Ammon's horn (tissue), 1 donor: ENCODE measurements around the gene SLC25A22.
A peak's percentile ranks its signal among the peaks of the same experiment; 100 is the strongest.

Experiments used
- DNase-seq: peaks from one replicate; pipeline ENCODE4 v3.0.0-alpha.2; 2016; ENCODE audit warnings: low spot score

The SLC25A22 gene

DNA sequence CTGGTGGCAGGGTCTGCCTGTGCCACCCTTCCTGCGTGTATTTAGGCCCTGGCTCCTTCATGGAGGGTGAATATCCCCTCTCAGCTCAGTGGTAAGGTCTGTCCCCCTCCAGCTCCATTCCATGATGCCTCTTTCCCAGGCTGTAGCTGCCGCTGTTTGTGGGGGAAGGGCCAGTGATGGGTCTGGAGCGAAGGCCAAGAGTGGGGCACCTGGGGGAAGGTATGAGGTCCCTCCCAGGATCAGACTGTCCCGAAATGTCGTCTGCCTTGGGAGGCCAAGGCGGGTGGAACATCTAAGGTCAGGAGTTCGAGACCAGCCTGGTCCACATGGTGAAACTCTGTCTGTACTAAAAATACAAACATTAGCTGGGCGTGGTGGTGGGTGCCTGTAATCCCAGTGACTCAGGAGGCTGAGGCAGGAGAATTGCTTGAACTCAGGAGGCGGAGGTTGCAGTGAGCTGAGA lies 35.8 kb upstream of the SLC25A22 start:
- no peak for DNase-seq

DNA sequence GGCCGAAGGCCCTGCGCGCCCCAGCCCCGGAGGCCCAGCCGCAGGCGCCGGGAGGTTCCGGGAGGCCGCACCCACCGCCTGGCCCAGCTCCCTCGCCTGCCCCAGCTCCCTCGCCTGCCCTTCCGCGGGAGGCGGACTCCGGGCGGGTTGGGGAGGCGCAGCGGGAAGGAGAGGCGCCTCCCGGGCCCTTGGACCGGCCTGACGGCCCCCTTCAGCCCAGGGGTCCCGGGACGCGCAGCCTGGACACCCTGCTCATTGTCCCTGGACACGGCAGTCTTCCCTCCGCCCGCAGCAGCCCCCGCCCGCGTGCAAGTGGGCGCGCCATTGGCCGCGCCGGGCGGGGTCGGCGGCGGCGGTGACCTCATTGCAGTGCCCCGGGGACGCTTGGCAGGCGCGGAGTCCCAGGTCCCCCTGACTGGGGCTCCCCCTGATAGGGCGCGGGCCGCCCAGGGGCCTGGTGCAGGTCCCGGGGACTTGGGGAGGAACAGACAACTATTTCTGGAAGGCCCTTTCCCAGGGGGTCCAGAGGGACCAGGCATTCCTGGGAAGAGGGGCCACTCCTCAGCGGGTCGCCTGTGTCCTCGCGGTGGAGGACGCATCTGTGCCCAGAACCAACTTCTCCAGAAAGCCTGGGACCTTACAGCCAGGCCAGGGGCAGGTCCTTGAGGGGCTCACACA lies 35.2 kb upstream of the SLC25A22 start:
- DNase-seq, result no peak

DNA sequence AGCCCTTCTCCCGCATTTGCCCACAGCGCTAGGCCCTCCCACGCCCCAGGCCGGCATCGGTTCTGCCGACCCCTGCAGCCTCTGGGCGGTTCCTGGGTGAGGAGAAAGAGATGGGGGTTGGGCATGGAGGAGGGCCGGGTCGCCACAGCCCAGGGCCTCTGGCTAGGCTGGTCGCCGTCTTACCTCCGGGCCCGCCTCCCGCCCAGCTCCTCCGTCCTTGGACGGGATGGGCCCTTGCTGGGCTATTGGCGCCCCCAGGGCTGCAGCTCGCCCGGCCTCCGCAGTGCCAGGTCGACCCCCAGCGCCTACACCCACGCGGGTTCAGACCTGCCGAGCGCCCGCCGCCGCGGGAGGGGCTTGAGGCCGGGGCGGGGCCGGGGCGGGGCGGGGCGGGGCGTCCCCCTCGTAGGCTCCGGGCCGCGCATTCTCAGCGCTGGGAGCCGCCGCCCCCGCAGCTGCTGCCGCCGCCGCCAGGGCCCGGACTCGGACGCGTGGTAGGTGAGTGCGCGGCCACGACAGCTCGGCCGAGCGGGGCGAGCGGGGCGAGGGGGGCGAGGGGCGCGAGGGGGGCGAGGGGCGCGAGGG lies 34.5 kb upstream of the SLC25A22 start, which contains the start of gene CD151:
TSS of gene CD151 (plus strand) at position 424 of the 585 bp plus-strand sequence. CDS start 3,118 bp downstream, outside the sequence.
- no peak for DNase-seq

DNA sequence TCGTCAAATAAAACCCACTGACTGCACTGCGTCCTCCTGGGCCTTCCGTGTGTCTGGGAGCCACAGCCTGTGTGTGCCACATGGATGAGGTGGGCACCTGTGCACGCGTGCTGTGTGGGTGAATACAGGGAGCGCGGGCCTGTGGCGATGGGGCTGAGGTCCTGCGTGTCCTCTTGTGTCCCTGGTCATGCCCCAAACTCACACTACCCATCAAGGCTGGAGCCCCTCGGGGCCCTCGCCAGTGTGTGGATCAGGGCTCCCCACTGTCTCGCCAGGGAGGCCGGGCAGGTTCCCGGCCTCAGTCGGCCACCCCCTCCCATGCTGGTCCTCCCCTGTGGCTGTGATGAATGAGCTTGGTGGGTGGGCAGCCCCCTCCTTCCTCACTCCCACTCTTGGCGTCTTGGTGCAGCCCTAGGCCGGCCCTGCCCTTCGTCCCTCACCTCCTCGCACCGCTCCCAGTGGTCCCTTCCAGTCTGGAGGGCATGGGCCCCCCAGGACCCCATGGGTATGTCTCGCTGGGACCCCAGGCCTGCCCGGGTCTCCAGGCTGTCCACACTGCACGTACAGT lies 34.0 kb upstream of the SLC25A22 start:
- DNase-seq, result no peak

DNA sequence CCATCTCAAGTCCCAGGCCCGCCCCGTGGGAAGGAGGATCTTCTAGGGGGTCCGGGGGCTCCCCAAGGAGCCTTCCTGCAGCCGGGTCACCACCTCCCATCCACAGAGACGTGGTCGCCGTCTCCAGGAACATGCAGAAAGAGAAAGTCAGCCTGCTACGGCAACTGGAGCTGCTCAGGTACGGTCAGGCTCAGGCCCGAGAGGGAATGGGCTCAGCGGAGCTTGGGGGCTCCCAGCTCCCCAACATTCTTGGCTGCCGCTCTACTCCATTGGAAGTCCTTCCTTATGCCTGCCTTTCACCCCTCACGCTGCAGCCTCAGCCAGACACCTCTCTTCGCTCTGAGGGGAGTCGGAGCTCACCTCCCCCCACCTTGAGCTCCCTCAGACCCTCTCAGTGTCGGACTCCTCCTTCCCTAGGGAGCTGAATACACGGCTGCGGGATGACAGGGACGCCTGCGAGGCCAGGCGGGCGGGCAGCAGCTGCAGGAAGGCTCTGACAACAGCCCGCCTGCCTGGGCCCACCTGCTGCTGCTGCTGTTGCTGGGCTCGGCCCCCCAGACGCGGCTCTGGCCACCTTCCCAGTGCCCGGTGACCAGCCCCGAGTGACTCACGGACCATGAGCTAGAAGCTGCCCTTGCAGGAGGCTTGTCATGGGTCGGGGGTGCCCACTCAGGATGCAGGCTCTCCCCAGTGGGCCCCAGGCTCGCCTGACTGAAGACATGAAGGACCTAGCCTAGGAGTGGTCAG lies 33.2 kb upstream of the SLC25A22 start:
- no peak for DNase-seq

DNA sequence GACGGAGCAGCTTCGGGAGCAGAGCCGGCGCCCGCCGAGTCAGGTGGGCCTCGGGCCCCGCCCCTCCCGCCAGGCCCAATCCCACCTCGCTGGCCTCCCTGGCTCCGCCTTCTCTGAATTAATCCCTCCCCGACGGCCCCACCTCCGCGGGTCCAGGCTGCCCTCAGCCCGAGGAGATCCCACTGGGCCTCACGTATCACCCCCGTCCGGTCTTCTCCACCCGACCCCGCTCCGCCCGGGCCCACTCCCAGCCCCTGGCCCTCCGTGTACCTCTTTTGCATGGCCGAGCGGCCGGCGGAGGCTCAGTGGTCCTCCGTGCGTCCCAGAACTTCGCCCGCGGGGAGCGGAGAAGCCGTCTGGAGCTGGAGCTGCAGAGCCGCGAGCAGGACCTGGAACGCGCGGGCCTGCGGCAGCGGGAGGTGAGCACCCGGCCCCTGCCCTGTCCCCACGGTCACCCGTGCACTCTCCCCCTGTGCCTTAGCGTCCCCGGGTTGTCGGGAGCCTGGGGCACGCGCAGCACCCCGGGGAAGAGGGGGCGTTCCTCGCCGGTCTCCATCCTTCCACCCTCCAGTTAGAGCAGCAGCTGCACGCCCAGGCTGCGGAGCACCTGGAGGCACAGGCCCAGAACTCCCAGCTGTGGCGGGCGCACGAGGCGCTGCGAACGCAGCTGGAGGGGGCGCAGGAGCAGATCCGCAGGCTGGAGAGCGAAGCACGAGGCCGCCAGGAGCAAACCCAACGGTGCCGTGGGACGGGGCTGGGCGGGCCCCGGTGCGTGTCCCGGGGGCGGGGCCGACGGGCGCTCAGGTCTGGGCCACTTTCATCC lies 32.4 kb upstream of the SLC25A22 start:
- no peak for DNase-seq

DNA sequence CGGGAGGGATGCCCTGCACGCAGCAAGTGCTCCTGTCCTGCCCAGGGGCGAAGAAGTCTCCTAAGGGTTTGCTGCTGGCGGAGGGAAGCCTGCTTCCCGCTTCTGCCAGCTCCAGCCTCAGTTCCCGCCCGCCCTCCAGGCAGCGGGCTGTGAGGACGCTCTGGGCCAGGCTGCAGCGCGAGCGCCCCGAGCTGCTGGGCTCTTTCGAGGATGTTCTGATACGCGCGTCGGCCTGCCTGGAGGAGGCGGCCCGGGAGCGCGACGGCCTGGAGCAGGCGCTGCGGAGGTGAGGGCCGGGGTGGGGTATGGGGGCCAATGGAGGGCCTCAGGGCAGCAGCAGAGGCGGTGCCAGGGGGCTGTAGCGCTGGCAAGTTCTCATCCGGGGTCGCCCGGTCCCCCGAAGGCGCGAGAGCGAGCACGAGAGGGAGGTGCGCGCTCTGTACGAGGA lies 31.8 kb upstream of the SLC25A22 start:
- no peak for DNase-seq

DNA sequence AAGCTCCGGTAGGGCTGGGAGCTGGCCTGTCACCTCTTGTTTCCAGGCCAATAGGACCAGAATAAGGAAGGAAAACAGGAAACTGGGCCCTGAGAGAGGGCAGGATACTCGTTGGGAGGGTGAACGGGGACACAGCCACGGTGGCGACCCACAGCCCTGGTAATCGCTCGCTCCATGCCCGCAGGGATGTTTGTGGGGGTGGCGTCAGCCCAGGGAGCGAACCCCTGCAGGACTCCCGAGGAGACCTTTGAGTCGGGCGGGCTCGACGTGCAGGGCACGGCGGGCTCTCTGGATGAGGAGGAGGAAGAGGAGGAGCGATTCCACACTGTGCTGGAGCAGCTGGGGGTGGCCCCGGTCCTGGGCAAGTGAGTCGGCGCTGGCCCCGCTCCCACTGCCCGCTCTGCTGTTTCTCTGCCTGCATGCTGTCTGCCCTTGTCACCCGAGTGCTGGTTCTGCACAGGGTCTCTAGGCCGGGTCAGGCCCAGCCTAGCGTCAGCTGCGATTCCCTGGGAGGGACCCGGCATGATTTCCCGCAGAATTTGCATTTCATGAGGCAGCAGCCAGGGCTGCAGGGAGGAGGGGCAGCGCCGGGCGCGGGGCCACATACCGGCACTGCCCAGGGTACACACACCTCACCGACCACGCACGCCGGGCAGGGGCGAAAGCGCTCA lies 31.2 kb upstream of the SLC25A22 start:
- DNase-seq, result no peak

DNA sequence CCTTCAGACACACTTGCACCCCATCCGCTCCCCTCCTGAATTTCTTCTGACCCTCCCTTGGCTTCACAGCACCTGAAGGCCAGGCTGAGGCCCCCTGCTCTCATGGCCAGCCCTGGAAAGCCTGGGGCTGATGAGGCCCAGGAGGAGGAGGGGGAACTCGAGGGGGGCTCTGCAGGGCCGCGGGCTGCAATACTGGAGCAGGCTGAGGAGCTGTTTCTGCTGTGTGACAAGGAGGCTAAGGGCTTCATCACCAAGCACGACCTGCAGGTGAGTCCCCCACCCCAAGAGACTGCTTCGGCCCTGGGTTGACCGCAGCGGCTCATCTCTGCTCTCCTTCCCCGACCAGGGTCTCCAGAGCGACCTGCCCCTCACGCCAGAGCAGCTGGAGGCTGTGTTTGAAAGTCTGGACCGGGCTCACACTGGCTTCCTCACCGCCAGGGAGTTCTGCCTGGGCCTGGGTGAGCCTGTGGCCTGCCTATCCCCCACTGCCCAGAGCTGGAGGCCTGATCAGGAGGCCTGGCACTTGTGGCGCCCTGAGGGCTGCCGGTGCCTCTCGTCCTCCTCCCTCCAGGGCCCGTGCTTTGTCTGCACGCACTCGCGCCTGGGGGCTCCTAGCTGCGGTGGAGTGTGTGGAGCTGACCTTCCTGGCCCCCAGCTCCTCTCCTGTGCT lies 30.6 kb upstream of the SLC25A22 start:
- DNase-seq, result no peak

DNA sequence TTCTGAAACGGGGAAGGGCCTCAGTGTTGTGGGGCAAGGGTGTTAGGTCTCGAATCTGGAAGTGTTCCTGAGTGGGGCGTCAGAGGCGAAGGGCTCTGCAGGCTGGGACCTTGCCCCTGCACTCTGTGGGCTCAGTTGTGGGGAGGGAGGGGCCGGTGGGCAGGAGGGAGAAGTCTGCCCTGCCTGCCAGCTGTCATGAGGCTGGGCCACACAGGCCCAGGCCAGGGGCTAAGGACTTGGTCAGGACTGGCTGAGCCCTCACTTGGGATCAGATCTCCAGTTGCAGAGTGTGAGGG lies 29.8 kb upstream of the SLC25A22 start, which contains the start of gene CRACR2B:
TSS of gene CRACR2B (plus strand) at position 23 of the 296 bp plus-strand sequence. CDS start 689 bp downstream, outside the sequence.
- no peak for DNase-seq

DNA sequence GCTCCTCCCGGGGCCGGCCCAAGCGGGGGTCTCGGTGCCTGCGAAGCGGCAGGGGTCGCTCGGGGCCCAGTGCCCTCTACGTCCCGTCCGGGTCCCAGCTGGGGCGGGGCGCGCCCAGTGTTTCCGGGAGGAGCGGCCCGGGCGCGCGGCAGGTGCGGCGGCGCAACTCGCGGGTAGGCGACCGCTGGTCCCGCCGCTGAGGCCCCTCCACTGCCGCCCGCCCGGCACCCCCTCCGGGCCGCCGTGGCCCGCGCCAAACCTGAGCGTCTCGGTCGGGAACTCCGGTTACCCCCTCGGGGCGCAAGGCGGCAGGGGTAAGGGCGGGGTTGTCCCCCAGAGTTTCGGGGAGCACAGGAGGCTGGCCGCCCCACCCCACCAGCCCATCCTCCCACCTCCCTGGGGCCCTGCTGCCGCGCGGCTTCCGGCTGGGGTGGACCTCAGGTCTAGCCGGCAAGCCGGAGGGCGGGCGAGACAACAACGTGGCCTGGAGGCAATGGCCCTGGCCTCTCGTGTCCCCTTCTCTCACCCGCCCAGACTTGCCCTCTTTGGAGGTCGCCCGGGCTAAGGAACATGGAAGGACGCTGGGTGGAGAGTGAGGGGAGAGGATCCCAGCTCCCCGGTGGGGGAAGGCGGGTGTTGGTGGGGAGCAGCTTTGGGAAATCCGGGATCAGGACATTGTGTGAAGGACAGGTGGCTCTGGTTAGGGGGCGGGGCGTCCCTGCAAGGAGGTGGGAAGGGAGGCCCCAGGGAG lies 29.2 kb upstream of the SLC25A22 start:
- no peak for DNase-seq

DNA sequence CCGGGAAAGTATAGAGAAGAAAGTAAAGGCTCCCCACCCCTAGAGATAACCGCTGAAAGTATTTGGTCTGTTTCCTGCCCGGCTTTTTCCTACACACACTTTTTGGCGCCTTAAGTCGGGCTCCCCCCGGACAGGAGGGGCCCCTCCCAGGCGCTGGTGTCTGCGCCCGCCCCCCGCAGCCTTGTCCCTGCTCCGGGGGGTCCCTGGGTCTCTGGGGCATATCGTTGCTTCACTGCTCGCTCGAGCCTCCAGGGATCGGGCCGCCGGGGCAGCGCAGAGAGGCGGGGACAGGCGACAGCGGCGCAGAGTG lies 28.7 kb upstream of the SLC25A22 start:
- no peak for DNase-seq

DNA sequence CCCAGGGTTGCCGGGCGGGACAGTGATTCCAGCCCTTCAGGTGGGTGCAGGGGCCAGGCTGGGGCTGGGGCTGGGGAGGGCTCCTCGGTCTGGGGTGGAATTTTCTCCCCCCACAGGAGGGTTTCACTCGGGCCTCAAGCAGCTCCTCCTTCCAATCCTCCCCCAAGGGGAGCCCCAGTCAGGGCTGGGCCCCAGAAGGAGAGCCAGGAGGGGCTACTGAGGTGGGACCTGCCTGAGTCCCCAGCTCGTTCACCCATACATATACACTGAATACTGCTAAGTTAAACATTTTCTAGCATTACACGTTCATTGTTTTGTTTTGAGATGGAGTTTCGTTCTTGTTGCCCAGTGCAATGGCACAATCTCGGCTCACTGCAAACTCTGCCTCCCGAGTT lies 28.1 kb upstream of the SLC25A22 start:
- no peak for DNase-seq

DNA sequence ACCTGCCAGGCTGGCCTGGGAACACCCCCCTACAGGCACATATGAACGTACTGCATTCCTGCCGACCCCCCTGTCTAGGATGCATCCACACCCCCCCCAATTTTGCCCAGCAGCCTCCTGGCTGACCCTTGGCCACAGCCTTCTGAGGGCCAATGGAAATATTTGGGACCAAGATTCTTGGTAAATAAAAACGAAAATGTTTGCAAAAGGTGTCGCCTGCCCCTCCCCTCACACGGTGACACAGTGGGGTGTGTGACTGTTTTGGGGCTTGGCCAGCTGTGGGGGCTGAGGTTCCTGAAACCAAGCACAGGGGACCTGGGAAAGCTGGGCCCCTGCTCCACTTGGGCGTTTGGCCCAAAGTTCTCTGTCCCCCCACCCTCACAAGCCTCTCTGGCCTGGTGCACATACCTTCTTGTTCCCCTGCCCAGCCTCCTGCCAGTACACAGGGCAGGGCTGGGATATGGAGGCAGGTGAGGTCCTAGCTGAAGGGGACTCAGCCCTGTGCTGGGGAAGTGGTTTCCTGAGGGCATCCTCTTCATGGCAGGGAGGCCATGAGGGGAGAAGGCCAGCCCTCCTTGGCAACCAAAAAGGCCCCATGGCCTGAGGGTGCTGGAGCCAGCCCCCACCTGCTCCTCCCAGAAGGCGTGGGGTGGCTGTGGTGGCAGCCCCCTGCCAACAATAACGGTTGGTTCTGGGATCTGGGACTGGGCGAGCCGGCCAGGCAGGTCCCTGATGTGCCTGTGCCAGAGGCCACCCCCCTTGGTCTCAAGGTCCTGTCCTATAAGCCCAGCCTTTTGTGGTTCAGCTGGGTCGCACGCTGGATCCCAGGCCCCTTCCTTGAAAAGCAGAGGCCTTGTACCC lies 27.5 kb upstream of the SLC25A22 start:
- DNase-seq, result no peak

DNA sequence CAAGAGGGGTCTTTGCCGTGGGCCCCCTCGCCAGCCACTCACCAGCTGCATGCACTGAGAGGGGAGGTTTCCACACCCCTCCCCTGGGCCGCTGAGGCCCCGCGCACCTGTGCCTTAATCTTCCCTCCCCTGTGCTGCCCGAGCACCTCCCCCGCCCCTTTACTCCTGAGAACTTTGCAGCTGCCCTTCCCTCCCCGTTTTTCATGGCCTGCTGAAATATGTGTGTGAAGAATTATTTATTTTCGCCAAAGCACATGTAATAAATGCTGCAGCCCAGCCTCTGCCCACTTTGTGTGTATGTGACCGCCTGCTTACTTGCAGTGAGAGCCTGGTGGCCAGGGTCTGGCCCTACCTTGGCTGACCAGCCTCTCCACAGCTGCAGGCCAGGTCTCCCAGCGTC lies 26.9 kb upstream of the SLC25A22 start:
- DNase-seq, result no peak

DNA sequence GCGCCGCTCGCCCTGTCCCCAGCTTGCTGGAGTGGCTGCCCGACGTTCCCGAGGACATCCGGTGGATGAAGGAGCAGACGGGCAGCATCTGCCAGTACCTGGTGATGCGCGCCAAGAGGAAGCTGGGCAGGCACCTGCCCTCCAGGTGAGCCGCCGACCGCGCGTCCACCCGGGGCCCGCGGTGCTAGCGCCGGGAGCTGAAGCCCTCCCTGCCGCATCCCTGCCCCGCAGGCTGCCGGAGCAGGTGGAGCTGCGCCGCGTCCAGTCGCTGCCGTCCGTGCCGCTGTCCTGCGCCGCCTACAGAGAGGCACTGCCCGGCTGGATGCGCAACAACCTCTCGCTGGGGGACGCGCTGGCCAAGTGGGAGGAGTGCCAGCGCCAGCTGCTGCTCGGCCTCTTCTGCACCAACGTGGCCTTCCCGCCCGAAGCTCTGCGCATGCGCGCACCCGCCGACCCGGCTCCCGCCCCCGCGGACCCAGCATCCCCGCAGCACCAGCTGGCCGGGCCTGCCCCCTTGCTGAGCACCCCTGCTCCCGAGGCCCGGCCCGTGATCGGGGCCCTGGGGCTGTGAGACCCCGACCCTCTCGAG lies 26.3 kb upstream of the SLC25A22 start:
- DNase-seq, result peak; percentile 74

DNA sequence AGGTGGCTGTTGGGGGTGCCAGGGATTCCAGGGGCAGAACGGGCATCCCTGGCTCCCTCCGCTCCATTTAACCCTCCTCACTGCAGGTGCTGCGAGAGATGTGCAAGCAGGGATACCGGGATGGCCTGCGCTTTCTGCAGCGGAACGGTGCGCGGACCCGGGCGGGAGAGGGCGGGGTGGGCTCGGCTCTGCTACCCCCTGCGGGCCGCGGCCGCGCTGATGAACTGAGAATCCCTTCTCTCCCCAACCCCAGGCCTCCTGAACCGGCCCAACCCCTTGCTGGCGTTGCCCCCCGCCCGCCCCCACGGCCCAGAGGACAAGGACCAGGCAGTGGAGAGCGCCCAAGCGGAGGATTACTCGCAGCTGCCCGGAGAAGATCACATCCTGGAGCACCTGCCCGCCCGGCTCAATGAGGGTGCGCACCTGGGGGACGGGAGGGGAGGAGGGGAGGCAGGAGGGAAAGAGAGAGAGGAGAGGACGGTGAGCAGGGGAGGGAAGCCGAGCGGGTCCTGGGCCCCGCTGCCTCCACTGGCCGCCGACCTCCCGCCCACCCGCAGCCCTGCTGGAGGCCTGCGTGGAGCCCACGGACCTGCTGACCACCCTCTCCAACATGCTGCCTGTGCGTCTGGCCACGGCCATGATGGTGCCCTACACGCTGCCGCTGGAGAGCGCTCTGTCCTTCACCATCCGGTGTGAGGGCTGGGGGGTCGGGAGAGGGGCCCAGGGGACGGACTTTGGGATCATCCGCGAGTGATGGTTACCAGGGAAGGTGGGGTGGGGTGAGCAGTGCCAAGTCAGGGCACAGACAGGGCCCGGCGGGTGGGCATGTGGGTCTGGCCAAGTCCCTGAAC lies 25.6 kb upstream of the SLC25A22 start:
- no peak for DNase-seq
